Measurements from ENCODE around the gene IL9. TPM values are rescaled to one million over a fixed set of nuclear protein-coding genes. Genes with fewer than 3 reads are reported as not detected.

Gene IL9
- total RNA-seq, 4 donors from 2014 or later: not detected

- TF ChIP-seq POLR2A (IDR thresholded peaks at IDR 0.05) (no peak), CTCF (IDR thresholded peaks at IDR 0.05) (no peak)
These were observed 24.6 kb upstream of the IL9 start for GRCh38 chr5:135920199-135920598.

GRCh38 chr5:135916638-135917263 lies 21.1 kb upstream of the IL9 start:
- H3K4me3 ChIP-seq (ENCODE audit: low read depth, poor library complexity, severe bottlenecking): no peak overlapping the region
- TF ChIP-seq POLR2A (IDR thresholded peaks at IDR 0.05): no peak
- TF ChIP-seq CTCF (IDR thresholded peaks at IDR 0.05): no peak
- intact Hi-C loops (cut with DNase I; ENCODE audit: low total_unique reads): no loop called here
- DNase-seq (ENCODE audit: low spot score in 2 of 2): no peak
- WGBS, 2 donors: 57 to 69% methylated on average over 8 of the region's 8 CpGs

More at GRCh38 chr5:135920199-135920598, 24.6 kb upstream of the IL9 start:
- H3K4me3 ChIP-seq (ENCODE audit: low read depth, poor library complexity, severe bottlenecking): no peak overlapping the region
- intact Hi-C loops (cut with DNase I; ENCODE audit: low total_unique reads): no loop called here
- DNase-seq (ENCODE audit: low spot score in 2 of 2): no peak
- WGBS, 2 donors: 77 to 85% methylated on average over 3 of the region's 3 CpGs

GRCh38 chr5:135915466-135916001 lies 19.9 kb upstream of the IL9 start:
- no peak overlapping the region for H3K4me3 ChIP-seq (ENCODE audit: low read depth, poor library complexity, severe bottlenecking)
- intact Hi-C loops (cut with DNase I; ENCODE audit: low total_unique reads): no loop called here
- no peak for DNase-seq (ENCODE audit: low spot score in 2 of 2)
- WGBS, 2 donors: 93 to 94% methylated on average over 5 of the region's 5 CpGs
- TF ChIP-seq CTCF (IDR thresholded peaks at IDR 0.05) (no peak), POLR2A (IDR thresholded peaks at IDR 0.05) (no peak)

- H3K4me3 ChIP-seq (ENCODE audit: low read depth, poor library complexity, severe bottlenecking): no peak overlapping the region
- WGBS, 2 donors: 70 to 74% methylated on average over 4 of the region's 4 CpGs
These were observed 18.3 kb upstream of the IL9 start for GRCh38 chr5:135913713-135914626.

GRCh38 chr5:135905144-135905543 lies 9.5 kb upstream of the IL9 start:
- WGBS, 2 donors: 64 to 74% methylated on average over 1 of the region's 1 CpG
- DNase-seq (ENCODE audit: low spot score in 2 of 2): no peak
- H3K4me3 ChIP-seq (ENCODE audit: low read depth, poor library complexity, severe bottlenecking): no peak overlapping the region
- intact Hi-C loops (cut with DNase I; ENCODE audit: low total_unique reads): no loop called here
- TF ChIP-seq CTCF (IDR thresholded peaks at IDR 0.05) (no peak), POLR2A (IDR thresholded peaks at IDR 0.05) (no peak)

More at GRCh38 chr5:135913713-135914626, 18.3 kb upstream of the IL9 start:
- DNase-seq (ENCODE audit: low spot score in 2 of 2): no peak
- intact Hi-C loops (cut with DNase I; ENCODE audit: low total_unique reads): no loop called here
- TF ChIP-seq CTCF (IDR thresholded peaks at IDR 0.05): no peak
- TF ChIP-seq POLR2A (IDR thresholded peaks at IDR 0.05): no peak

All from lower leg skin (tissue), 4 donors.